Uterus (tissue), 2 donors: Measurements from ENCODE around the gene C9orf50.

ENCODE experiments used
- CTCF ChIP-seq, 4 experiments: fragments of 200-600 bp in 2 of 4; fragments of 450-650 bp in 2 of 4; sonication (generic) in 2 of 4; IDR thresholded peaks; one replicate each; pipeline ENCODE4 v1.5.1; 2016 to 2019; ENCODE audit warnings: antibody characterized with exemption in 4 of 4, mild to moderate bottlenecking in 2 of 4, moderate library complexity in 1 of 4
- POLR2A ChIP-seq, 2 donors: fragments of 450-650 bp; IDR thresholded peaks; one replicate each; pipeline ENCODE4 v1.6.1; 2016; ENCODE audit warnings: antibody characterized with exemption in 2 of 2, mild to moderate bottlenecking in 1 of 2, moderate library complexity in 1 of 2

DNA sequence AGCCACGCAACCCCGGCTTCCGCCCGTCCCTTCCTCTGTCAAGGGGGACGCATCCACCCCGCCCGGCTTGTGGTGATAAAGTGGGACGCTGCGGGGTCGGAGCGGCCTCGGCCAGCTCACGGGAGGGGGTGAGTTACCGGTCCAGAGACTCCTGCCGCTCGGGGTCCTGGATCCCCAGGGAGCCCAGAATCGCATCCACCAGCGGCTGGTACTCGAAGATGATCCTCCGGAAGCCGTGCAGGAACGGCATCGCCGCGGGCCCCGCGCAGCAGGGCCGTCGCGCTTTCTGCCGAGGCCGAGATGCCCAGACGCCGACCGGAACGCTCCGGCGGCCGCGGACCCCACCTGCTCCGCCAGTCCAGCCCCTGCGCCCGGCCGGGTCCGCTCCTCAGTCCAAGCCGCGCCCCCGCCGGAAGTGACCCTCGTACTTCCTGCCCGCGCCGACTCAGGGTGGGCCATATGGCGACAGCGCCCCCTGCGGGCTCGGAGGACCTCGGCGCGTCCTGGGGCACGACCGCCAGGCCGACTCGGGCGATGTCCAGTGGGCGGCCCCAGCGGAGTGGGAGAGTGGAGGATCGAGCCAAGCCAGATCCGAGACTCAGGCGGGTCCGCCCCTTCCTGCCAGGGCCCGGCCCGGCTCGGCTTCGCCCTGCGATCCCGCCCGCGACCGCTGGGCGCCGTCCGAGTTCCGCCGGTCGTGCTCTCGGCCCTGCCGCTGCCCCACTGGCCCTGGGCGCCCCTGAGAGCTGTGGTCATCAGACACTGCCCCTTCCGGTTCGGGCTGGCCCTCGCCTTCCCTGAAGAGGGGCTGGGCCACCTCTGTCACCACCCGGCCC lies 21.1 kb upstream of the C9orf50 start, which contains the start of gene ASB6:
- peak; percentile 98 to 100 (median 100) for TF ChIP-seq CTCF (IDR thresholded peaks at IDR 0.05)
- peak; percentile 43 to 75 for TF ChIP-seq POLR2A (IDR thresholded peaks at IDR 0.05)
